ENCODE data around the gene EPS8L2.

DNA sequence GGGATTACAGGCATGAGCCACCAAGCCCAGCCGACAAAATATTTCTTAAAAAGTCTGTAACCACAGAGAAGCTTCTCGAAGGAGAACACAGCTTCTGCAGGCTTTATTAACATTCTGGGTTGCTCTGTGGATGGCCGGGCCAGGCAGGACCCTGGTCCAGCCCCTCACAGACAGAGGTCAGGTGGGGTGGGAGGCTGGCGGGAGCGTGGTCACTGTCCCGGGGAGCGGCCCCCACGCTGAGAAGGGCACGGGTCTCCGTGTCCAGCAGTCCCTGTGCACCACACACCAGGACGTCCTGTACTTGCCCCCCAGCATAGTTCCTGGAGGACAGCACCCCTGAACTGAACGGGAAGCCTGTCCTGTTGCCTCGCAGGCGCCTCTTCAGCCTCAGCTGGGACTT is 49.6 kb upstream of the EPS8L2 start:
- TF ChIP-seq SUZ12 (IDR thresholded peaks at IDR 0.05; ENCODE audit: extremely low read depth, insufficient read depth, insufficient read length) (no peak), YY1 (IDR thresholded peaks at IDR 0.05; ENCODE audit: insufficient read depth, insufficient read length) (no peak)

All from NT2/D1 (cell line).